Liver (tissue), 9 donors: Measurements from ENCODE around the gene BLOC1S2. TPM values are rescaled to one million over a fixed set of nuclear protein-coding genes. Genes with fewer than 3 reads are reported as not detected.
"Not testable (repeated sequence)": the region's sequence is repeated elsewhere in the genome, so short reads cannot be mapped to it uniquely, and the experiment has no call there.

Source experiments
- DNase-seq: peaks from one replicate; pipeline ENCODE4 v3.0.0-alpha.2; 2017; ENCODE audit warnings: low spot score
- H3K27ac ChIP-seq, 2 donors: one replicate each; pipeline ENCODE4 v1.7.0; 2013; ENCODE audit warnings: inconsistent platforms in 2 of 2, low read length in 2 of 2, control low read depth in 1 of 2, low read depth in 1 of 2, mild to moderate bottlenecking in 1 of 2
- H3K27me3 ChIP-seq, 4 donors: one replicate each; pipeline versions ENCODE4 v1.6.1 to v1.7.0; 2013; ENCODE audit warnings: low read length in 3 of 4, inconsistent platforms in 1 of 4, mild to moderate bottlenecking in 1 of 4, moderate library complexity in 1 of 4; ENCODE audit not compliant: control insufficient read depth in 4 of 4, insufficient read depth in 4 of 4
- H3K36me3 ChIP-seq, 4 donors: one replicate each; pipeline versions ENCODE4 v1.6.1 to v1.7.0; 2013; ENCODE audit warnings: low read length in 3 of 4, mild to moderate bottlenecking in 3 of 4, low read depth in 1 of 4, moderate library complexity in 1 of 4; ENCODE audit not compliant: control insufficient read depth in 4 of 4, insufficient read depth in 3 of 4
- H3K4me1 ChIP-seq, 4 donors: one replicate each; pipeline versions ENCODE4 v1.6.1 to v1.7.0; 2013; ENCODE audit warnings: low read length in 3 of 4, mild to moderate bottlenecking in 3 of 4, moderate library complexity in 1 of 4; ENCODE audit not compliant: control insufficient read depth in 4 of 4, insufficient read depth in 4 of 4
- H3K4me3 ChIP-seq, 3 donors: one replicate each; pipeline versions ENCODE4 v1.6.1 to v1.7.0; 2013; ENCODE audit warnings: low read length in 3 of 3, control low read depth in 1 of 3, low read depth in 1 of 3, mild to moderate bottlenecking in 1 of 3
- H3K9ac ChIP-seq, 2 donors: one replicate each; pipeline ENCODE4 v1.7.0; 2013; ENCODE audit warnings: low read length in 2 of 2, mild to moderate bottlenecking in 2 of 2, moderate library complexity in 2 of 2, control low read depth in 1 of 2, low read depth in 1 of 2
- H3K9me3 ChIP-seq, 4 donors: one replicate each; pipeline versions ENCODE4 v1.6.1 to v1.7.0; 2013; ENCODE audit warnings: low read length in 3 of 4; ENCODE audit not compliant: control insufficient read depth in 4 of 4
- FOXA1 ChIP-seq: IDR thresholded peaks from 2 replicates; pipeline ENCODE4 v1.6.1; 2016; ENCODE audit warnings: antibody characterized with exemption
- FOXA2 ChIP-seq: IDR thresholded peaks from 2 replicates; pipeline ENCODE4 v1.6.1; 2016; ENCODE audit warnings: antibody characterized with exemption
- GABPA ChIP-seq, 2 donors: IDR thresholded peaks in 1 of 2; conservative IDR thresholded peaks in 1 of 2; 2 replicates each; pipeline ENCODE4 v1.6.1; 2016; ENCODE audit warnings: antibody characterized with exemption in 2 of 2, mild to moderate bottlenecking in 1 of 2, moderate library complexity in 1 of 2
- HNF4A ChIP-seq, 2 donors: conservative IDR thresholded peaks; 2 replicates each; pipeline ENCODE4 v1.6.1; 2016; ENCODE audit warnings: antibody characterized with exemption in 2 of 2, mild to moderate bottlenecking in 2 of 2
- HNF4G ChIP-seq: IDR thresholded peaks from 2 replicates; pipeline ENCODE4 v1.6.1; 2016; ENCODE audit warnings: antibody characterized with exemption
- JUND ChIP-seq, 2 donors: IDR thresholded peaks; 2 replicates each; pipeline ENCODE4 v1.6.1; 2016; ENCODE audit warnings: antibody characterized with exemption in 2 of 2
- MAX ChIP-seq: IDR thresholded peaks from 2 replicates; pipeline ENCODE4 v1.6.1; 2016; ENCODE audit warnings: antibody characterized with exemption
- NR2F2 ChIP-seq: IDR thresholded peaks from 2 replicates; pipeline ENCODE4 v1.6.1; 2016; ENCODE audit warnings: antibody characterized with exemption
- RAD21 ChIP-seq, 2 donors: IDR thresholded peaks; 2 replicates each; pipeline ENCODE4 v1.6.1; 2016; ENCODE audit warnings: antibody characterized with exemption in 2 of 2, mild to moderate bottlenecking in 2 of 2
- REST ChIP-seq: IDR thresholded peaks from 2 replicates; pipeline ENCODE4 v1.6.1; 2016; ENCODE audit warnings: antibody characterized with exemption, mild to moderate bottlenecking
- RXRA ChIP-seq, 2 donors: IDR thresholded peaks; 2 replicates each; pipeline ENCODE4 v1.6.1; 2017 to 2018; ENCODE audit warnings: antibody characterized with exemption in 2 of 2, mild to moderate bottlenecking in 1 of 2
- SP1 ChIP-seq: IDR thresholded peaks from 2 replicates; pipeline ENCODE4 v1.6.1; 2018; ENCODE audit warnings: antibody characterized with exemption, mild to moderate bottlenecking
- TAF1 ChIP-seq: conservative IDR thresholded peaks from 2 replicates; pipeline ENCODE4 v1.6.1; 2016; ENCODE audit warnings: antibody characterized with exemption, mild to moderate bottlenecking
- ZBTB33 ChIP-seq: IDR thresholded peaks from 2 replicates; pipeline ENCODE4 v1.6.1; 2016; ENCODE audit warnings: antibody characterized with exemption
- WGBS: extraction: QIAGEN DNeasy Blood & Tissue Kit; methylation state at CpG from one replicate; pipeline ENCODE4 v1.1.7; 2013; 5-methylcytosine and 5-hydroxymethylcytosine counted together
- polyA plus RNA-seq, 2 donors: library from polyadenylated mRNA; stranded (reverse) in 1 of 2; unstranded in 1 of 2; fragments of 200-250 nt in 1 of 2; fragments of >200 nt in 1 of 2; fragmentation: Nextera tagmentation in 1 of 2; extraction: Ambion mirVana in 1 of 2; gene quantifications; one replicate each; pipeline versions ENCODE4 v1.2.1 to v1.2.3, GENCODE V29; 2013 to 2015
- total RNA-seq, 2 donors: library from RNA; depleted of rRNA; stranded (reverse); fragments of >200 nt; gene quantifications; one replicate each; pipeline ENCODE4 v1.2.3, GENCODE V29; 2014
- donor health status: healthy.
- donor health status: healthy.
- donor health status: healthy.
- donor health status: healthy.
- donor health status: healthy.

Gene BLOC1S2
- total and polyA plus RNA-seq, 4 donors: 10.7 to 25.5 (median 22.0) TPM

- Histone ChIP-seq H3K27ac (no peak overlapping the region), H3K9me3 (no peaks in the 10 kb centered on the region), H3K4me3 (no peak overlapping the region), H3K9ac (no peak overlapping the region), H3K27me3 (no peaks in the 10 kb centered on the region), H3K36me3 (no peaks in the 10 kb centered on the region), H3K4me1 (peaks cover 2 to 10% (median 6%) of the 10 kb centered on the region in 4 donors)
- no peak for DNase-seq
- no peak for TF ChIP-seq MAX
- TF ChIP-seq HNF4G: no peak
- TF ChIP-seq FOXA1: no peak
- no peak for TF ChIP-seq RAD21 (IDR thresholded peaks at IDR 0.05)
- no peak for TF ChIP-seq REST
- no peak for TF ChIP-seq GABPA (IDR thresholded peaks at IDR 0.05 in 1 of 2, conservative IDR thresholded peaks at IDR 0.05 in 1 of 2)
- TF ChIP-seq ZBTB33: no peak
- TF ChIP-seq TAF1: no peak
- no peak for TF ChIP-seq FOXA2
- TF ChIP-seq NR2F2: no peak
Observed at GRCh38 chr10:100293066-100293465, 6.6 kb upstream of the BLOC1S2 start.

- Histone ChIP-seq H3K27ac (peak overlapping the region in 1 of 2 donors; percentile 45), H3K4me1 (peaks cover 2 to 10% (median 6%) of the 10 kb centered on the region in 4 donors)
- TF ChIP-seq FOXA2 (peak; percentile 4), RXRA (IDR thresholded peaks at IDR 0.05) (peak; percentile 70 to 73), HNF4A (conservative IDR thresholded peaks at IDR 0.05) (peak; percentile 73 to 74), SP1 (peak; percentile 43), JUND (IDR thresholded peaks at IDR 0.05) (peak in 1 of 2 donors; percentile 17)
- WGBS: 36% methylated on average over 4 of the region's 4 CpGs
- H3K9ac ChIP-seq, H3K36me3 ChIP-seq, H3K9me3 ChIP-seq, H3K27me3 ChIP-seq, DNase-seq, H3K4me3 ChIP-seq: not testable (repeated sequence)
Observed at GRCh38 chr10:100292300-100292699, 5.8 kb upstream of the BLOC1S2 start.

- no peak overlapping the region for H3K9ac ChIP-seq
- no peaks in the 10 kb centered on the region for H3K9me3 ChIP-seq
- TF ChIP-seq RXRA (IDR thresholded peaks at IDR 0.05) (peak; percentile 28 to 34), ZBTB33 (no peak)
- DNase-seq: no peak
- H3K36me3 ChIP-seq: no peaks in the 10 kb centered on the region
- H3K27ac ChIP-seq: no peak overlapping the region
- peaks cover 2 to 17% (median 7%) of the 10 kb centered on the region in 4 donors for H3K4me1 ChIP-seq
- no peaks in the 10 kb centered on the region for H3K27me3 ChIP-seq
- no peak overlapping the region for H3K4me3 ChIP-seq
- WGBS: 81% methylated on average over 3 of the region's 3 CpGs
Observed at GRCh38 chr10:100291356-100291755, 4.9 kb upstream of the BLOC1S2 start.
